OCI-LY3 (cell line): ENCODE results near the gene CHST15.
A peak's percentile ranks its signal among the peaks of the same experiment; 100 is the strongest.

Source experiments
- H2AFZ ChIP-seq: fragments of 200-600, 300-600 bp; shearing (Covaris generic); 2 replicates; pipeline ENCODE4 v1.6.0; 2014; ENCODE audit warnings: antibody characterized with exemption, low read depth, low read length
- H3K27ac ChIP-seq: fragments of 200-600, 300-600 bp; sonication (generic); 2 replicates; pipeline ENCODE4 v1.5.1; 2014; ENCODE audit warnings: mild to moderate bottlenecking, low read length, moderate library complexity, mixed read lengths
- H3K27me3 ChIP-seq: fragments of 200-600, 300-600 bp; sonication (generic); 2 replicates; pipeline ENCODE4 v1.6.1; 2014; ENCODE audit warnings: low read depth, low read length, mixed read lengths
- H3K36me3 ChIP-seq: fragments of 200-600, 300-600 bp; sonication (generic); replicated peaks from 2 replicates; pipeline ENCODE3; 2014; ENCODE audit warnings: low read depth, low read length, mixed read lengths
- H3K4me1 ChIP-seq: fragments of 300-600, 200-600 bp; sonication (generic); 2 replicates; pipeline ENCODE4 v1.6.1; 2014; ENCODE audit warnings: low read length, mixed read lengths
- H3K4me2 ChIP-seq: fragments of 200-600, 300-600 bp; sonication (generic); 2 replicates; pipeline ENCODE4 v1.6.1; 2014; ENCODE audit warnings: low read length, mixed read lengths
- H3K4me3 ChIP-seq: fragments of 300-600, 200-600 bp; sonication (generic); 2 replicates; pipeline ENCODE4 v1.5.1; 2014; ENCODE audit warnings: antibody characterized with exemption, mild to moderate bottlenecking, low read length, moderate library complexity
- H3K79me2 ChIP-seq: fragments of 300-600, 200-600 bp; shearing (Covaris generic); 2 replicates; pipeline ENCODE4 v1.6.1; 2014; ENCODE audit warnings: mild to moderate bottlenecking, low read length, mixed read lengths
- H3K9ac ChIP-seq: fragments of 300-600, 200-600 bp; shearing (Covaris generic); 2 replicates; pipeline ENCODE4 v1.6.0; 2014; ENCODE audit warnings: mild to moderate bottlenecking, low read length, moderate library complexity
- H3K9me3 ChIP-seq: fragments of 200-600, 300-600 bp; shearing (Covaris generic); 2 replicates; pipeline ENCODE4 v1.6.1; 2014; ENCODE audit warnings: low read length, mixed read lengths; ENCODE audit not compliant: insufficient read depth
- H4K20me1 ChIP-seq: fragments of 200-600, 300-600 bp; sonication (generic); 2 replicates; pipeline ENCODE4 v1.6.1; 2016; ENCODE audit warnings: low read length, mixed read lengths; ENCODE audit not compliant: insufficient read depth
- CTCF ChIP-seq: fragments of 200-600, 300-600 bp; sonication (generic); IDR thresholded peaks from 2 replicates; pipeline ENCODE4 v1.5.1; 2014; ENCODE audit warnings: antibody characterized with exemption, low read length, low read depth
- EZH2phosphoT487 ChIP-seq: fragments of 200-600 bp; shearing (Covaris generic); IDR thresholded peaks from 2 replicates; pipeline ENCODE4 v1.6.1; 2018; ENCODE audit warnings: antibody characterized with exemption, mixed run types, low read depth

The CHST15 gene

GRCh38 chr10:124047427-124048152 is 45.8 kb downstream of the CHST15 start:
- no peaks in the 10 kb centered on the region for H3K79me2 ChIP-seq
- no peaks in the 10 kb centered on the region for H4K20me1 ChIP-seq
- peaks cover 31% of the 10 kb centered on the region for H3K4me1 ChIP-seq
- no peak overlapping the region for H3K4me2 ChIP-seq
- no peak for TF ChIP-seq EZH2phosphoT487
- no peak for TF ChIP-seq CTCF
- no peak overlapping the region for H3K27ac ChIP-seq
- no peak overlapping the region for H3K4me3 ChIP-seq
- H3K27me3 ChIP-seq: peaks cover 22% of the 10 kb centered on the region
- no peaks in the 10 kb centered on the region for H3K36me3 ChIP-seq
- H3K9ac ChIP-seq: no peak overlapping the region
- H3K9me3 ChIP-seq: no peaks in the 10 kb centered on the region
- H2AFZ ChIP-seq: no peak overlapping the region

GRCh38 chr10:124045801-124046355 is 47.5 kb downstream of the CHST15 start:
- Histone ChIP-seq H3K9me3 (no peaks in the 10 kb centered on the region), H3K9ac (no peak overlapping the region), H4K20me1 (no peaks in the 10 kb centered on the region), H3K79me2 (no peaks in the 10 kb centered on the region), H3K4me2 (peak overlapping the region; percentile 30), H3K27me3 (peaks cover 22% of the 10 kb centered on the region), H2AFZ (no peak overlapping the region), H3K4me1 (peaks cover 39% of the 10 kb centered on the region), H3K36me3 (no peaks in the 10 kb centered on the region), H3K27ac (no peak overlapping the region), H3K4me3 (no peak overlapping the region)
- TF ChIP-seq EZH2phosphoT487 (no peak), CTCF (no peak)

GRCh38 chr10:124045276-124045675 is 48.1 kb downstream of the CHST15 start:
- no peak overlapping the region for H3K9ac ChIP-seq
- peaks cover 22% of the 10 kb centered on the region for H3K27me3 ChIP-seq
- H3K79me2 ChIP-seq: no peaks in the 10 kb centered on the region
- peak overlapping the region; percentile 30; the same call in 1 of the 2 replicates for H3K4me2 ChIP-seq
- H3K27ac ChIP-seq: no peak overlapping the region
- no peaks in the 10 kb centered on the region for H3K9me3 ChIP-seq
- no peak for TF ChIP-seq CTCF
- TF ChIP-seq EZH2phosphoT487: no peak
- H3K36me3 ChIP-seq: no peaks in the 10 kb centered on the region
- peaks cover 41% of the 10 kb centered on the region for H3K4me1 ChIP-seq
- H2AFZ ChIP-seq: no peak overlapping the region
- H4K20me1 ChIP-seq: no peaks in the 10 kb centered on the region
- no peak overlapping the region for H3K4me3 ChIP-seq

GRCh38 chr10:124044143-124044862 is 49.1 kb downstream of the CHST15 start:
- H3K27me3 ChIP-seq: peaks cover 26% of the 10 kb centered on the region
- H3K4me2 ChIP-seq: no peak overlapping the region
- H3K36me3 ChIP-seq: no peaks in the 10 kb centered on the region
- no peaks in the 10 kb centered on the region for H3K9me3 ChIP-seq
- no peak overlapping the region for H2AFZ ChIP-seq
- H3K4me1 ChIP-seq: peaks cover 51% of the 10 kb centered on the region
- H3K79me2 ChIP-seq: no peaks in the 10 kb centered on the region
- no peaks in the 10 kb centered on the region for H4K20me1 ChIP-seq
- H3K27ac ChIP-seq: no peak overlapping the region
- no peak for TF ChIP-seq CTCF
- no peak for TF ChIP-seq EZH2phosphoT487
- no peak overlapping the region for H3K9ac ChIP-seq
- no peak overlapping the region for H3K4me3 ChIP-seq
